Activated effector memory CD4-positive, alpha-beta T cell treated with anti-CD3 and anti-CD28 coated beads, Interleukin-2, amount 50 U/mL, for 16 hours (primary cell): ENCODE results near the gene MEN1.

Experiments
- DNase-seq: peaks from one replicate; pipeline ENCODE4 v3.0.0-alpha.2; 2020

The MEN1 gene

DNA sequence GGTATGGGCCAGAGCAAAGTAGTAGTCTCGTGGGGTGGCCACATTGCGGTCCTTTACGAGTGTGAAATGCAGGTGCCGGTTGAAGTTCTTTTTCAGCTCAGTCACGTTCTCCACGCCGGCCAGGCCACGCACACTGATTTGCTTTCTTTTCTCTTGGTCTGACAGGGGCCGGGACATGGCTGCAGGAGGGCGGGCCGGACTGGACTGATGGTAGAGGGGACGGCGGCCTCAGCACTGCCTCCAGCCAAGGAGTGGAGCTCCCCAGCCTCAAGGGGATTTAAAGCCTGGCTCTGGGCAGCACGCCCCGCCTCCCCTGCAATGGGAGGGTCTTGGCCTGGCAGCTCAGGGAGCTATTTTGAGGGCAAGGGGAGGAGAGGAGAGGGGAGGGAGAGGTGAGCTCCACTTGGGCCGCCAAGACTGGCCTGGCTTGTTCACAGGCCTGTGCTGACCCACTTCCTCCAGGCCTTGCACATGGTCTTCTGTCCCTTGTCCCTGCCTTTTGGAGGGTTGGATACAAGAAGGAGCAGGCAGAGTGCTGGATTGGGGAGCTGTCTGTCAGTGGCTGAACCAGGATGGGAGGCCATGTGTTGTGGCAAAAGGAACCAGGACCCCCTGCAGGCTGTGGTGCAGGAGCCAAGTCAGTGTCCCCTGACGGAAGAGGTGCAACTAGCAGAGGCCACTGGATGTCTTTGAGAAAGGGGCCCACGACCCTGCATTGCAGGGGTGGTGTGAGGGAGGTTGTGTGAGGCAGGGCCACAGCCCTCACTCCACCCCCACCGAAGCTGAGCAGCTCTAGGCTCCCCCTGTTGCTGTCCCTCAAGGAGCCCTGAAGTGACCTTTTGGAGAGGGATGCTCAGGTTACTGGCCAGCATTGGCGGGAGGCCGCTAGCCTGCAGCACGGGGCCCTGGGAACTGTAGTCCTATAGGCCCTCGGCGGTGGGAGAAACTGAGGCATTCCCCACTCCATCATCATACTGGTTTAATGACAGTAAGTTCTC is 50.3 kb downstream of the MEN1 start, which contains the start of gene PYGM:
Gene PYGM (minus strand): TSS at position 253 of the 998 bp plus-strand sequence. CDS start 76 bp downstream, at position 177.
- peak; percentile 62 for DNase-seq

DNA sequence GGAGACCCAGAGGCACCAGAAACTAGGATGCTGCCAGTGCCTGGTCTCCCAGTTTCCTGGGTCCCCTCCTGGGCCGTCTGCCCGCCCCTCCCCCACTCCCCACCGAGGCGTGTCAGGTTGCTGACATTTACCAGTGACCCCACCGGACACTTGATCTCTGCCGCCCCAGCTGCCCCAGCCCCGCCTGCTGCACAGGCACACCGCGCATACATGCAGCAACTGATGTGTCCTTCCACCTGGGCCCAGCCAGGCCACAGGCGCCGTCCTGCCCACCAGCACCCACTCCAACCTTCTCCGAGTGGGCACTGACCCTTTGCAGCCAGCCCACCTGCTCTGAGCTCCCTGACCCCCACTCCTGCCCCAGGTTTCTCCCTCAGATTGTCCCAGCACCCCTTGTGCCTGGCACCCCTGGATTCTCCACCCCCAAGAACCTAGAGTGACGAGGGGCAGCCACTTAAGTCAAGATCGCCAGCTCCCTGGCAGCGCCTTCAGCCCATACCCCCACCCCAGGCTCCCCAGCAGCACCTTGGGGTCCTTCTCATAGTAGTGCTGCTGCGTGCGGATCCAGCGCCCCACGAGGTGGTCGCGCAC is 51.1 kb downstream of the MEN1 start:
- peak; percentile 65 for DNase-seq

DNA sequence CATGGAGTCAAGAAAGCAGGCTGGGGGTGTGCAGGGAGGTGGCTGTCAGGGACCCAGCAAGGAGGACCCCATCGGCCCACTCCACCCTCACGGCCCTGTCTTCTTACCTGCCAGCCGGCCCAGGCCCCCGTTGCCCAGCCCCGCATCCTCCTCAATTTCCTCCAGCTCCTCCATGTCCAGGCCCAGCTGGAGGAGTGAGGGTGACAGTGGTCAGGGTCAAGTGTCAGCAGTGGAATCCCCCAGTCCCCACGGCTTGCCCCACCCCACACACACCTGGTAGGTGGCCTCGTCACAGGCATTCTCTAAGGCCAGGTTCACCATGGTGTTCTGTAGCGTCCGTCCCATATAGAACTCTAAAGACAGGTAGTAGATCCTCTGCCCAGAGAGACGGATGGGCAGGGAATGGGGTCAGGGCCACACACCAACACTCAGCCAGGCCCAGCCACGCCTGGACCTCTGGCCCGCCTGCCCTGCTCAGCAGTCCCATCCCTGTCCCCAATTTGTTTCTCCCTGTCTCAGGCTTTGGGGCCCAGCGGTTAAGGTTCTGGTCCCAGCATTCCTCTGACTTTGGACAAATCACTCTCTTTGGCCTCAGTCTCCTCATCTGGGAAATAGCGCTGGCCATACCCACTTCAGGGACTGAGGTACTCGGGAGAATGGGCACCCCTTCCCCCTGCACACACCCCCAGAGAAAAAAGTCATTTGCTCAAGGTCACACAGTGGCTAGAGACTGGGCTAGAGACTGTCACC is 51.8 kb downstream of the MEN1 start:
- peak; percentile 59 for DNase-seq

DNA sequence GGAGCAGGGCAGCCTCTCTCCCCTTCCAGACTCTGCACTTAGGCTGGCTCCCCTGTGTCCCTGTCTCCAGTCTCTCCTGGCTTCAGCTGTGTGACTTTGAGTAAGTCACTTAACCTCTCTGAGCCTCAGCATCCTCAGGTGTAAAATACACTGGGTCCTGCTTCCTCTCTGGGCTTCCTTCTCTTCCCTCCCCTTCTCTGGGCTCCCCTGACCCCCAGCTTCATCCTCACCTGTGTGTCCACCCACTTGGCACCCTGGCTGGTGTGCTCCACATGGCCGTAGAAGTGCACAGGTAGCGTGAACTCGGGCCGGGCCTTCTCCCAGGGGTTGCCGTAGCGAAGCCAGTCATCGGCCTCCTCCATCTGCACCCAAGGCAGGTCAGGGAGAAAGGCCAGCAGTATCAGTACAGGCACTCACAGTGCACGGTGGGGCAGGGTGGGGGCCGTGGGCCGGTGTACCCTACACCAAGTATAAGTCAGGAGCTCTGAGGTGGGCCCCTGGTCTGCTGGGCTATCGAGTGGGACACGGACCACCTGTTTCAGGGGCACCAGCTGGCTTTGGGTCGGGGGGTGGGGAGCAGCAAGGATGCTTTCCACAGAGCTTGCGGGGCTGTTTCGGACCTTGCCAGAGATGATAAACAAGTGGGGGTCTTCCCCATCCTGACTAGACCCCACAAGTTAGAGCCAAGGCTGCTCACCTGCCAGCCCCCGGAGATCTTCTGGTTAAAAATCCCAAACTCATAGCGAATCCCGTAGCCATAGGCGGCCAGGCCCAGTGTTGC is 52.6 kb downstream of the MEN1 start:
- no peak for DNase-seq

DNA sequence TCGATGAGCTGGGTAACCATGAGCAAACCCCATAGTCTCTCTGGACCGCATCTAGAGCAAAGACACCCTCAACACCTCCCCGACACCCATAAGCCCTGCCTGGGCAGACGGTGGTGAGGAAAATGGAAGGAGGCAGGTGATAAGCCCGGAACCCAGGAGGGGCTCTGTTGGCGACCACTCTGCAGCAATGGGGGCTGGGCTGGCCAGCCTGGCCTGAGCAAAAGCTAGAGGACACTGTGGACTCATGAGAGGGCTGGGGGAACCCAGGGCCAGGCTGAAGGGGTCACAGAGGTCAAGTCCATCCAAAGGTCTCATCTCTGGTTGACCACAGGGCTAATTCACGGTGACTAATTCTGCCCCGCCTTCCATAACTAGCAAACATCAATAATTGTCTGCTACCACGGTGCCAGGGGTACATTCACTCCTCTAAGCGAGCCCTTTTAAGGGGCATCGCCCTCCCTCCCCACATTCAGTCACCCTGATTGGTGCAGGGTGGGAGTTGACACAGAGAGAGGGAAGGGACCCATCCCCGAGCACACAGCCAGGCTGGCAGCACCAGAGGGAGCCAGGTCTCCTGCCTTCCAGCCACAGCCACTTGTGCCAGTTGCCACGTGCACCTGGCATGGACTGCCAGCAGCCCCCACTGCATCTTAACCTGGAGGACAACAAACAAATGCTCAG is 54.5 kb downstream of the MEN1 start:
- peak; percentile 60 for DNase-seq

DNA sequence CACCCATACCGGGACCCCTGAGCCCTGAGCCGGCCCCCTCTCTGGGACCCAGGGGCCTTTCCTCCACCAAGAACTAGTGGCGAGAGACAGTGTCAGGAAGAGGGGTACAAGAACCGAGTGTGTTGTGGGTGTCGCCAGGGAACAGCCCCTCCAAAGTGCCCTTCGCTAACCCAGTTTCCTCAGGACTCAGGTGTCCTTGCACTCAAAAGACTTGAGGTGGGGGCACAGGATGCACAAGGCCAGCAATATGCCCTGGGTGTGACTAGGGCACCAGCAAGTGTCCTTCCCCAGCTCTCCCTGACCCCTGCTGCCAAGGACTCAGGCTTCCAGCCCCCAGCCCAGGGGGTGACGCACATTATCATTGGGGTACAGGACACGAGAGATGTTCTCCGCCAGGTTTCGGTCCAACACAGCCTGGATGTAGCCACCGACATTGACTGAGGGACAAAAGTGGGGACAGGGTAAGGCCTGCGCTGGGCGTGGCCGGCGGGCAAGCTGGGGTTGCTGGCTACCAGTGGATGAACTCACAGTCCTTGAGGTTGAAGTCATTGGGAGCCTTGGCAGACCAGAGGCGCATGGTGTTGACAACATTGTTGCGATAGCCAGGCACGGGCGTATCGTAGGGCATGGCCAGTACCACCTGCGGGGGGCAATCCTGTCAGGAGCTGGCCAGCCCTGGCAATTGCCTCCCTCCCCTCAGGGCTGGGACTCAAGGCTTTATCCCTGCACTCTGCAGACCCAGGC is 55.3 kb downstream of the MEN1 start:
- peak; percentile 61 for DNase-seq

DNA sequence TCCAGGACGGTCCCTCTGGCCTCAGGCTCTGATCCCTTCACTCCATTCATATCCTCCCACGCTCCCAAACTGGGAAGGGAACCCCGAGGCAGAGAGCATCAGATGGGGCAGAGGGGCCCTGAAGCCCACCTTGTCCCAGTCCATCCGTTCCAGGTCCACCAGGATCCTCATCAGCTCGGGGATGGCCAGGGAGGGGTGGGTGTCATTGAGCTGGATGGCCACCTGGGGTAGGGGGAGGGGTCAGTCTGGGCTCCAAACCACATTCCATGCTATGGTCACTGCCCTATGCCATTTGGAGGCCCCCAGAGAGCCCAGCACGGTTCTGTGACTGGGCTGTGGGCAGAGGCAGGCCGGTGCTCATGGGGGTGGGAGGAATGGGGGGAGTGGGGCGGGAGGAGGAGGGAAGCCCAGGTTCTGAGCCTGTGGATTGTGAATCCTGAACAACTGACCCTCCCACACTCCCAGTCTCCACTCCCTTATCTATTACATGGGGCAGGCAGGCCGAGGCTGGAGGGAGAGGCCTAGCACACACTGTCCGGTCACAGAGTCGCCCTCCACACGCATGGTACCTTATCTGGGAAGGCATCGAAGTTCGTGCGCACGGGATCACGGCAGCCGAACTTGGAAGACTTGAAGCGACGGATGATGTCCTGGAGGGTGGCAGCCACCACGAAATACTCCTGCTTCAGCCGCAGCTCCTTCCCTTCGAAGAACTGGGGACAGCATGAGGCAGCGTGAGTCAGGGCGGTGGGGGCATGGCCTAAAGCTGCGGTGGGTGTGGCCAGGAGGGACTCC is 56.0 kb downstream of the MEN1 start:
- DNase-seq, result no peak
